IPS DF 6.9 (cell line): Measurements from ENCODE around the gene GPM6B.

Experiments
- DNase-seq: peaks from one replicate; pipeline ENCODE4 v3.0.0-alpha.2; 2013; ENCODE audit warnings: low read depth, low spot score
- H3K27ac ChIP-seq: one replicate; pipeline ENCODE4 v1.5.1; 2013; ENCODE audit warnings: low read length, control low read depth
- H3K27me3 ChIP-seq: 2 replicates; pipeline ENCODE4 v1.6.1; 2013; ENCODE audit warnings: mild to moderate bottlenecking, low read length; ENCODE audit not compliant: control insufficient read depth, insufficient read depth
- H3K36me3 ChIP-seq: 2 replicates; pipeline ENCODE4 v1.6.1; 2013; ENCODE audit warnings: low read length; ENCODE audit not compliant: control insufficient read depth, insufficient read depth
- H3K4me1 ChIP-seq: 2 replicates; pipeline ENCODE4 v1.6.1; 2013; ENCODE audit warnings: low read length; ENCODE audit not compliant: control insufficient read depth, insufficient read depth
- H3K4me3 ChIP-seq: 2 replicates; pipeline ENCODE4 v1.5.1; 2013; ENCODE audit warnings: mild to moderate bottlenecking, low read length
- H3K9me3 ChIP-seq: 2 replicates; pipeline ENCODE4 v1.6.1; 2013; ENCODE audit warnings: low read length, inconsistent platforms; ENCODE audit not compliant: control insufficient read depth, insufficient read depth
- WGBS: extraction: QIAGEN DNeasy Blood & Tissue Kit; methylation state at CpG from one replicate; pipeline ENCODE4 v1.1.7; 2013; ENCODE audit warnings: mixed read lengths, missing lambda C conversion rate; ENCODE audit not compliant: insufficient read length, insufficient coverage; 5-methylcytosine and 5-hydroxymethylcytosine counted together

The GPM6B gene

DNA sequence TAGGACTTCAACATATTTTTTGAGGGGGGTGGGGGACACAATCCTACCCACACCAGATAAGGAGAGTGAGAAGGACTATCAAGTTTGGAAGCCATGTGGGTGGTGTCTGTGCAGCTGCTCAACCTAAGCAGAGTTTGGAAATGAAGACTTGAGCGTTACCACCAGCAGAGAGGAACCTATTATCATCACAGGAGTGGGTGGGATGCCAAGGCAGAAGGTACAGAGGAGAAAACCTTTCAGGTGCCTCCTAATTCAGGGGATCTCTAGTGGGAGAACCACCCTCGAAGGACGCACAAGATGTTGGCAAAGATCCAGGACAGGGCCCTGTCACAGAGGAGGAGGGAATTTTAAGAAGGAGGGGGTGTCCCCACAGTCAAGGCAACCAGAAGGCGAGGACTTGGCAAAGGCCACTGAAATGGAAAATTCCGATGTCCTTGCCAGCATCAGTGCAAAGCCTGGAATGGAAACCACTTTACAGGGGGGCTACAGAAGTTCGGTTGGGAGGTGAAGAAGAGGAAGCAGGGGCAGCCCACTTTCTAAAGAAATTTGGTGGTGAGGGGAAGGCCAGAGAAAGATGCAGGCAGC lies 8.4 kb upstream of the GPM6B start:
- H3K4me3 ChIP-seq = no peak overlapping the region
- H3K9me3 ChIP-seq = no peaks in the 10 kb centered on the region
- H3K27me3 ChIP-seq = no peaks in the 10 kb centered on the region
- no peak for DNase-seq
- no peaks in the 10 kb centered on the region for H3K4me1 ChIP-seq
- no CpG with 5 or more reads among the region's 6 CpGs for WGBS
- no peaks in the 10 kb centered on the region for H3K36me3 ChIP-seq
- H3K27ac ChIP-seq = no peak overlapping the region

DNA sequence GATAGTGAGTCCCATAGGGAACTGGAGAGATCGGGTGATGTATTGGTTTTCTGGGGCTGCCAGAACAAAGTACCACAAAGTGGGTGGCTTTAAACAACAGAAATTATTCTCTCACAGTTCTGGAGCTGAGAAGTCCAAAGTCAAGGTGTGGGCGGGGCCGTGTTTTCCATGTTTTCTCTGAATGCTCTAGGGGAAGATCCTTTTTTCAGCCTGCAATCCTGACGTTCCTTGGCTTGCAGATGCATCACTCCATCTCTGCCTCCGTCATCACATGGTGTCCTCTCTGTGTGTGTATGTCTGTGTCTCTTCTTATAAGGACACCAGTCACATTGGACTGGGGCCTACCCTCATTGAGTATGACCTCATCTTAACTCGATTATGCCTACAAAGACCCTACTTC lies 7.9 kb upstream of the GPM6B start:
- DNase-seq = no peak
- Histone ChIP-seq H3K36me3 (no peaks in the 10 kb centered on the region), H3K27ac (no peak overlapping the region), H3K4me1 (no peaks in the 10 kb centered on the region), H3K27me3 (no peaks in the 10 kb centered on the region), H3K4me3 (no peak overlapping the region), H3K9me3 (no peaks in the 10 kb centered on the region)
- no CpG with 5 or more reads among the region's 6 CpGs for WGBS

DNA sequence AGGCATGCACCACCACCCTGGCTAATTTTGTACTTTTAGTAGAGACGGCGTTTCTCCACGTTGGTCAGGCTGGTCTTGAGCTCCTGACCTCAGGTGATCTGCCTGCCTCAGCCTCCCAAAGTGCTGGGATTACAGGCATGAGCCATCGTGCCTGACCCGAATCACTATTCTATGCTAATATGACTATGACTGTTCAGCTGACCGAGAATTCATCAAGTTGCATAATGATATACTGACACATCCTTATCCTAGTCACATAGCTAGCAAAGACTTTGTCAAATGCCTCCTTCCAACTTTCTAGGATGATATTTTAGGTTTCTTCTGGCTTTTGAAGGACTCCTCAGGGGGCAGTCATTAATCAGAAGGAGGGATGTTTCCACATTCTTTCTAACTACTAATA lies 4.8 kb upstream of the GPM6B start:
- Histone ChIP-seq H3K27ac (no peak overlapping the region), H3K27me3 (no peaks in the 10 kb centered on the region), H3K9me3 (no peaks in the 10 kb centered on the region), H3K36me3 (no peaks in the 10 kb centered on the region), H3K4me3 (no peak overlapping the region), H3K4me1 (no peaks in the 10 kb centered on the region)
- no CpG with 5 or more reads among the region's 6 CpGs for WGBS
- DNase-seq = no peak

DNA sequence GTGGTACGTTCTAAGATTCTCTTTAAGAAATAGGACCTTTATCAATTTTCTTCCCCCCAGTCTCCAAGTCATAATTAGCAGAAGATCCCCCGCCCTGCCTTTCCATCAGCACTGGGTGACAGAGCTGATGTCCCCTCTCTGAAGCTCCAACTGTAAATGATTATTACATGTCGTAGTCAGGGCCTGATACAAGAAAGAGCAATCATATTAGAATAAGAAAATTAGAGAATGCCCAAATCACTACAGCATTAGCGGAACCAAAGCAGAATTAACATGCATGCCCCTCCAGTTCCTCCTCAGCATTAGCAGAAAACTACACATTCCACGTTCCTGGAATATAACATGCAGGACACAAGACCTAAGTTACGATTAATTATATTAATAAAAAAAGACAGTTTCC lies 717 bp downstream of the GPM6B start:
- no peaks in the 10 kb centered on the region for H3K36me3 ChIP-seq
- no peak for DNase-seq
- H3K27ac ChIP-seq = no peak overlapping the region
- no peak overlapping the region for H3K4me3 ChIP-seq
- no CpG with 5 or more reads among the region's 6 CpGs for WGBS
- no peaks in the 10 kb centered on the region for H3K27me3 ChIP-seq
- H3K9me3 ChIP-seq = no peaks in the 10 kb centered on the region
- no peaks in the 10 kb centered on the region for H3K4me1 ChIP-seq

DNA sequence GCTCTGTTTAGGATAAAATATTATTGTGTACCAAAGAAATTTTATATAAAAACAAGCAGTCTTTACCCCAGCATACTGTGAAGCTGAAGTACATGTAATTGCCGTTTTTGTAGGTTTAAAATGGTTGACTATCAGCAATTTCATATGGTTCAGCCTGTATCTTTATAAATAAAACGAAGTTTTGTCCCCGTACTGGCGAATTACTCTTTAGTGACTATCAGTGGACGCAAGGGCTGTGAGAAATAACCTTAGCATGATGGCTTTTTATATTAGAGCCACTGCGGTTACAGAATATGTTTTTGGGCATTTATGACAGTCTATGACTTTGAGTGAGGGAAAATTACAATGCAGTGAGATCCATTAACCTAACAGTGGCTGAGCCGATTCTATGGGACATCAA lies 1.2 kb downstream of the GPM6B start:
- H3K36me3 ChIP-seq = no peaks in the 10 kb centered on the region
- no peaks in the 10 kb centered on the region for H3K4me1 ChIP-seq
- H3K9me3 ChIP-seq = no peaks in the 10 kb centered on the region
- H3K4me3 ChIP-seq = no peak overlapping the region
- no peak for DNase-seq
- H3K27me3 ChIP-seq = no peaks in the 10 kb centered on the region
- H3K27ac ChIP-seq = no peak overlapping the region
- no CpG with 5 or more reads among the region's 7 CpGs for WGBS

DNA sequence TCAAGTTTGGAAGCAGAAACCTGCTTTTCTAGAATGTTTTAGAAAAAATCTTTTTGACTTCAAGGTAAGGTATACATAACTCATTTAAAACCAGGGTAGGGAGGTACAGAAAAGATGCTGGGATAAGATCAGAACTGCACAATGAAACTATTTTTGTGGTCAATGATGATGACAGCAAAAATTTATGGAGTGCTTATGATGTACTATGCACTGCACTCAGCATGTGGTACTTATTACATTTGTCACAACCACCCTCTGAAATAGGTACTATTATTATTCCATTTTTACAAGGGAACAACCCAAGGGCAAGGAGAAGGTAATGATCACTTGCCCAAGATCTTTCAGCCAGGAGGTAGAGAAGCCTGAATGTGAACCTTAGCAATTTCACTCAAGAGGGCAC lies 8.0 kb downstream of the GPM6B start:
- Histone ChIP-seq H3K9me3 (no peaks in the 10 kb centered on the region), H3K36me3 (no peaks in the 10 kb centered on the region), H3K4me3 (no peak overlapping the region), H3K27ac (no peak overlapping the region), H3K27me3 (no peaks in the 10 kb centered on the region), H3K4me1 (no peaks in the 10 kb centered on the region; the same call in 1 of the 2 replicates)
- no peak for DNase-seq

DNA sequence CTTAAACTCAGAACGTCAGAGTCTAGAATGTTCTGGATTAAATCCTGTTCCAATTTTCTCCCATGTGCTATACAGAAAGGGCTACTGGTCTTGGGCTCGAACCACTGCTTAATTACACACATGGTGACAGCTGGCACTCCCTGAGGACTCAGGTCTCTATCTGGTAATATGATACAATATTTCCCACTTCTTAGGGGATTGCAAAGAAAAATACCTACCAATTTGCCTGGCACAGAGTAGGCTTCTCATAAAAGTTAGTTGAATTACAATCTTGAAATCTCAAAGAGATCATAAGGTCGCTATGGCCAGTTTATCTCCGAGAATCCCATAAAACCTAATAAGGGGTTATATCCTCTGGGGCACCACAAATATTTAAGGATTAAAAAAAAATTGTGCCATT lies 8.6 kb downstream of the GPM6B start:
- WGBS = no CpG with 5 or more reads among the region's 4 CpGs
- H3K4me3 ChIP-seq = no peak overlapping the region
- H3K9me3 ChIP-seq = no peaks in the 10 kb centered on the region
- peaks cover 2% of the 10 kb centered on the region; the same call in 1 of the 2 replicates for H3K4me1 ChIP-seq
- H3K36me3 ChIP-seq = no peaks in the 10 kb centered on the region
- no peak for DNase-seq
- no peak overlapping the region for H3K27ac ChIP-seq
- no peaks in the 10 kb centered on the region for H3K27me3 ChIP-seq

DNA sequence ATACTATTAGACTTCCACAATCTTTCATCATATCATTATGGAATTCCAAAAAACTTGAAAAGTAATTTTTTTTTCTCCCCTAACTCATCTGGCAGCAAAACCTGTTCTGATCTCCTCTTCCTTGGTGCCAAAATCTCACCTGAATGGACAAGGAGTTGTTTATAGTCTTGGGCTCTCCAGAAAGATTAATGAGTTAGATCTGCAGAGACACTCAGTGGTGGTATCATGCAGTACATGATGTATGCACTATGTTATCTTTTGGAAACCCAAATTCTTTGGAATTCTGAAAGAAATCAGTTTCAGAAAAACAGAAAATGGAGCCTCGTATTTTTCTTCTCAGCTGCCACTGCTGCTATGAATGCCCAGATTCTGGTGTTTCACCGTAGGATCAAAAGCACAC lies 11.7 kb downstream of the GPM6B start:
- Histone ChIP-seq H3K27ac (no peak overlapping the region), H3K4me1 (peaks cover 2% of the 10 kb centered on the region; the same call in 1 of the 2 replicates), H3K9me3 (no peaks in the 10 kb centered on the region), H3K27me3 (no peaks in the 10 kb centered on the region), H3K4me3 (no peak overlapping the region), H3K36me3 (no peaks in the 10 kb centered on the region)
- WGBS = no CpG with 5 or more reads among the region's 2 CpGs
- DNase-seq = no peak

DNA sequence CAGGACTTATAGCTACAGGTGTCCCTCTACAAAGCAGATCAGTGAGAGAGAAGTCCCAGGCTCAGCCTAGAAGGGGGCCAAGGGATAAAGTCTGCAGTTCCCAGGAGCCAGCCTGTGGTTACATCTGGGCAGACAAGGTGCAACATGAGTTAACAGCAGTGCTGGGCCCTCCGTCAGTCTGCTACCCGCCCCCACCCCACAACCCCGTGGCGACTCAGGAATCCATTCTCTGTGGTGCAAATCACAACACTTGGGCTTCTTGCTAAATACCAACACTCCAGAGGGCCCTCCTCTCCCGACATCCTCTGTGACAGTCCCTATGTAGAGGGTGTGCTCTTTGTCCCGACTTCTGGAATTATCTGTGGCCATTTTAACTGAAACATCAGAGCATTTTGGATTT lies 13.8 kb downstream of the GPM6B start:
- peak; percentile 7 for DNase-seq
- Histone ChIP-seq H3K27ac (no peak overlapping the region), H3K36me3 (no peaks in the 10 kb centered on the region), H3K27me3 (no peaks in the 10 kb centered on the region), H3K4me3 (no peak overlapping the region), H3K4me1 (peaks cover 2% of the 10 kb centered on the region; the same call in 1 of the 2 replicates), H3K9me3 (no peaks in the 10 kb centered on the region)
- WGBS = no CpG with 5 or more reads among the region's 6 CpGs

DNA sequence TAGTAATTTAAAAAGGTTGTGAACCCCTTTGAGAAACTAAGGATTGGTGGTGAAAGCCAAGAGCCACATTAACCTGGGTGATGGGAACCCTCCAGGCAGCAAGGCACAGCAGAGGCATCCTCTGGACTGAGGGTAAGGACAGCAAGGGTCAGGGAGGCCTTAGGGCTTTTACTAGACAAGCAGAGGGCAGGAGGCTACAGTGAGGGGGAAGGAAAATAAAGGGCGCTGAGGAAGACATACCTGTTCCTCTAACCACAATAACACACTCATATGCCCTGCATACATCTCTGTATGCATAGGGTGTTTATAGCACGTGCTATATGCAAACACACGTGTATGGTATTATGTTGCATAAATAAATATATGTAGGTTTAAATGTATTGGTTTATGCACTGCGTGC lies 18.7 kb downstream of the GPM6B start:
- DNase-seq = no peak
- H3K4me3 ChIP-seq = no peak overlapping the region
- WGBS = no CpG with 5 or more reads among the region's 4 CpGs
- no peaks in the 10 kb centered on the region for H3K27me3 ChIP-seq
- no peaks in the 10 kb centered on the region for H3K9me3 ChIP-seq
- no peak overlapping the region for H3K27ac ChIP-seq
- no peaks in the 10 kb centered on the region for H3K36me3 ChIP-seq
- no peaks in the 10 kb centered on the region for H3K4me1 ChIP-seq

DNA sequence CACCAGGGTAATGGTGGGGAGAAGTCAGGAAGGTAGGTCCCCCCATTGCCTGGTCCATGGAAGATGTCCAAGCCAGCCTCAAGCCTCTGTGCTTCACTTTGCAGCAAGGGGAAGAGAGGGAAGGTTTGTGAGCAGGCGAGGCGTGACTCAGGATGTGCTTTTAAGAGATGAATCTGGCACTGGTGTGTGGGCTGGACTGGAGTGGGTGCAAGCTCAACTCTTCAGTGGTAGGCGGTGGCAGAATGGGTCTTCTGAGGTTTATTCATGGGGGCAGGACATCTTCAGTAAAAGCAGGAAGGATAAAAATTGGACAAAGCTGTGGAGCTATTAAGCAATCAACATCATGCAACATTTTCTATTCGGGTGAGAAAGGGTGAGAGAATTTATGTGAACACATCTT lies 19.4 kb downstream of the GPM6B start:
- H3K36me3 ChIP-seq = no peaks in the 10 kb centered on the region
- WGBS = no CpG with 5 or more reads among the region's 4 CpGs
- H3K27me3 ChIP-seq = no peaks in the 10 kb centered on the region
- no peak overlapping the region for H3K27ac ChIP-seq
- H3K4me1 ChIP-seq = no peaks in the 10 kb centered on the region
- DNase-seq = no peak
- no peak overlapping the region for H3K4me3 ChIP-seq
- H3K9me3 ChIP-seq = no peaks in the 10 kb centered on the region
